Tibial nerve (tissue), 4 donors: ENCODE results near the gene CEP97.

Experiments used
- EP300 ChIP-seq, 2 donors: sonication (generic); formaldehyde crosslinking; IDR thresholded peaks; one replicate each; pipeline ENCODE4 v1.6.1; 2017; ENCODE audit warnings: antibody characterized with exemption in 2 of 2, mild to moderate bottlenecking in 1 of 2
- POLR2A ChIP-seq, 2 donors: fragments of 450-650 bp; IDR thresholded peaks; one replicate each; pipeline ENCODE4 v1.6.1; 2017; ENCODE audit warnings: antibody characterized with exemption in 2 of 2, mild to moderate bottlenecking in 2 of 2, moderate library complexity in 2 of 2
- TF ChIP-seq, protein P1 (sequence below), 5 experiments: fragments of 200-600 bp in 3 of 5; fragments of 450-650 bp in 2 of 5; sonication (generic) in 3 of 5; IDR thresholded peaks; one replicate each; pipeline ENCODE4 v1.5.1; 2016 to 2019; ENCODE audit warnings: antibody characterized with exemption in 5 of 5, mild to moderate bottlenecking in 3 of 5, moderate library complexity in 2 of 5

DNA sequence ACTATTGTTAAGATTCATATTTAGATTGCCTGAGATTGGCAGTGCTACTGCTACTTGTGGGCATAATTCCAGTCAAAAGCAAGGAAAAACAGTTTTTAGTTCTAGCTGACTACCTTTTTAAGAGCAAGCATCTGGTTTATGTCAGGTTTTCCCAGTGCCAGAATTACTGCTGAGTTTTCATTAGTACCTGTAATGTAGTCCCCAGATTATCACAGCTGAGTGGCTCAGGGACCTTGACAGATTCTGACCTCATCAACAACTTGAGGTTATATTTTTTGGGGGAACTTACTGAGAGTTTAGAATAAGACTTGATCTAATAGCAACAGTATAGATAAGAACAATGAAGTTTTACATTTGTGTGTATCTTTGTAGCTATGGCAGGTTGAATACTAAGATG is 85.6 kb downstream of the CEP97 start:
- TF ChIP-seq, protein P1, sequence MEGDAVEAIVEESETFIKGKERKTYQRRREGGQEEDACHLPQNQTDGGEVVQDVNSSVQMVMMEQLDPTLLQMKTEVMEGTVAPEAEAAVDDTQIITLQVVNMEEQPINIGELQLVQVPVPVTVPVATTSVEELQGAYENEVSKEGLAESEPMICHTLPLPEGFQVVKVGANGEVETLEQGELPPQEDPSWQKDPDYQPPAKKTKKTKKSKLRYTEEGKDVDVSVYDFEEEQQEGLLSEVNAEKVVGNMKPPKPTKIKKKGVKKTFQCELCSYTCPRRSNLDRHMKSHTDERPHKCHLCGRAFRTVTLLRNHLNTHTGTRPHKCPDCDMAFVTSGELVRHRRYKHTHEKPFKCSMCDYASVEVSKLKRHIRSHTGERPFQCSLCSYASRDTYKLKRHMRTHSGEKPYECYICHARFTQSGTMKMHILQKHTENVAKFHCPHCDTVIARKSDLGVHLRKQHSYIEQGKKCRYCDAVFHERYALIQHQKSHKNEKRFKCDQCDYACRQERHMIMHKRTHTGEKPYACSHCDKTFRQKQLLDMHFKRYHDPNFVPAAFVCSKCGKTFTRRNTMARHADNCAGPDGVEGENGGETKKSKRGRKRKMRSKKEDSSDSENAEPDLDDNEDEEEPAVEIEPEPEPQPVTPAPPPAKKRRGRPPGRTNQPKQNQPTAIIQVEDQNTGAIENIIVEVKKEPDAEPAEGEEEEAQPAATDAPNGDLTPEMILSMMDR (IDR thresholded peaks at IDR 0.05): no peak
- TF ChIP-seq EP300 (IDR thresholded peaks at IDR 0.05) (no peak), POLR2A (IDR thresholded peaks at IDR 0.05) (no peak)
